ENCODE measurements around the gene C11orf52.

DNA sequence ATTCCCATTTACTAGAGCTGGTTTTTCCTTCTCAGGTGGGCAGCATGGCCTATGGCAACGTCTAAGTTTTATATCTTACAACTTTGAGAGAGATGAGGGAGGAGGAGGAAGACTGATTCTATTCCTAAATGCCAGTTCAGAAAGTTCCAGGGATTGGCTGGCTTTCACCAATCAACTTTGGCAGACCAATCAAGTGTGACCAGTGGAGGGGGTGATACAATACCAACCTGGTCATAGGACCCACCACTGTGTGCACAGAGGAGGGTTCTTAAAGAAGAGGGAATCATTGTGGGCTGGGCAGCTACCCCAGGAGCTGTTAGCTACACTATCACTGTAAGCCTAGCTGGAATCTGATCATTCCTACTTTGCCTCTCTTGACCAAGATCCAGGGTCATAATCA is 26.5 kb downstream of the C11orf52 start:
- TF ChIP-seq TAF1 (IDR thresholded peaks at IDR 0.05; ENCODE audit: low read depth, low read length) (no peak), POLR2A (IDR thresholded peaks at IDR 0.05; ENCODE audit: low read depth, low read length) (no peak), POLR2AphosphoS5 (IDR thresholded peaks at IDR 0.05; ENCODE audit: low read depth, low read length) (no peak), POU2F2 (IDR thresholded peaks at IDR 0.05; ENCODE audit: low read depth, low read length) (no peak)
